Smooth muscle cell of the brain vasculature (primary cell): ENCODE measurements around the gene MRPL37.

Source experiments
- DNase-seq: peaks from one replicate; pipeline ENCODE4 v3.0.0-alpha.2; 2012; ENCODE audit warnings: low read depth, low spot score

Gene MRPL37

GRCh38 chr1:54240741-54241335 is 40.9 kb downstream of the MRPL37 start:
- no peak for DNase-seq

- DNase-seq: no peak
Observed at GRCh38 chr1:54241364-54241763, 41.4 kb downstream of the MRPL37 start.

- no peak for DNase-seq
Observed at GRCh38 chr1:54243022-54243421, 43.1 kb downstream of the MRPL37 start.

- no peak for DNase-seq
Observed at GRCh38 chr1:54244655-54245054, 44.7 kb downstream of the MRPL37 start.

- DNase-seq: no peak
Observed at GRCh38 chr1:54245501-54245900, 45.5 kb downstream of the MRPL37 start.

- DNase-seq: no peak
Observed at GRCh38 chr1:54246116-54246721, 46.3 kb downstream of the MRPL37 start.

- no peak for DNase-seq
Observed at GRCh38 chr1:54247863-54248515, 48.0 kb downstream of the MRPL37 start.

- no peak for DNase-seq
Observed at GRCh38 chr1:54248966-54249365, 49.0 kb downstream of the MRPL37 start.

- no peak for DNase-seq
Observed at GRCh38 chr1:54249819-54250435, 50.0 kb downstream of the MRPL37 start.

GRCh38 chr1:54250670-54251069 is 50.7 kb downstream of the MRPL37 start:
- DNase-seq: no peak

GRCh38 chr1:54252371-54252936 is 52.5 kb downstream of the MRPL37 start:
- no peak for DNase-seq

- peak; percentile 58 for DNase-seq
Observed at GRCh38 chr1:54253480-54253879, 53.5 kb downstream of the MRPL37 start.

- DNase-seq: no peak
Observed at GRCh38 chr1:54254055-54254454, 54.1 kb downstream of the MRPL37 start.

GRCh38 chr1:54255026-54255702 is 55.2 kb downstream of the MRPL37 start:
- no peak for DNase-seq

GRCh38 chr1:54256522-54257345 is 56.8 kb downstream of the MRPL37 start:
- no peak for DNase-seq

GRCh38 chr1:54257346-54257620 is 57.3 kb downstream of the MRPL37 start:
- no peak for DNase-seq

- no peak for DNase-seq
Observed at GRCh38 chr1:54257876-54258275, 57.9 kb downstream of the MRPL37 start.

- DNase-seq: no peak
Observed at GRCh38 chr1:54259546-54260140, 59.7 kb downstream of the MRPL37 start.

GRCh38 chr1:54260810-54261209 is 60.8 kb downstream of the MRPL37 start:
- DNase-seq: no peak

- no peak for DNase-seq
Observed at GRCh38 chr1:54262244-54262643, 62.3 kb downstream of the MRPL37 start.
